Prostate gland (tissue), 2 donors: ENCODE measurements around the gene TSPAN18. TPM values are rescaled to one million over a fixed set of nuclear protein-coding genes. Genes with fewer than 3 reads are reported as not detected.

Experiments used
- DNase-seq: peaks from one replicate; pipeline ENCODE4 v3.0.0-alpha.2; 2019; ENCODE audit warnings: low spot score
- H3K27ac ChIP-seq, 2 donors: fragments of 200-600 bp; sonication (generic); 2 replicates each; pipeline ENCODE4 v1.5.1; 2017 to 2019
- H3K27me3 ChIP-seq: fragments of 200-600 bp; sonication (generic); replicated peaks from 2 replicates; pipeline ENCODE4 v1.5.1; 2019; ENCODE audit not compliant: insufficient read depth
- H3K36me3 ChIP-seq, 2 donors: fragments of 200-600 bp; sonication (generic); 1 replicate in 1 of 2; 2 replicates in 1 of 2; pipeline versions ENCODE4 v1.5.1 to v1.8.1; 2017 to 2019
- H3K4me1 ChIP-seq: fragments of 200-600 bp; sonication (generic); replicated peaks from 2 replicates; pipeline ENCODE4 v1.5.1; 2019
- H3K4me3 ChIP-seq, 2 donors: fragments of 200-600 bp; sonication (generic); 2 replicates each; pipeline ENCODE4 v1.5.1; 2017 to 2019
- H3K9me3 ChIP-seq: fragments of 200-600 bp; sonication (generic); 2 replicates; pipeline ENCODE4 v1.5.1; 2017
- CTCF ChIP-seq, 4 experiments: fragments of 200-600 bp in 2 of 4; fragments of 450-650 bp in 2 of 4; sonication (generic) in 2 of 4; IDR thresholded peaks; 1 replicate in 3 of 4; 2 replicates in 1 of 4; pipeline ENCODE4 v1.5.1; 2016 to 2019; ENCODE audit warnings: antibody characterized with exemption in 4 of 4, mild to moderate bottlenecking in 2 of 4, moderate library complexity in 2 of 4
- POLR2A ChIP-seq: fragments of 450-650 bp; IDR thresholded peaks from one replicate; pipeline ENCODE4 v1.6.1; 2016; ENCODE audit warnings: antibody characterized with exemption, mild to moderate bottlenecking
- POLR2AphosphoS5 ChIP-seq: sonication (generic); formaldehyde crosslinking; IDR thresholded peaks from one replicate; pipeline ENCODE4 v1.6.1; 2017; ENCODE audit warnings: antibody characterized with exemption
- WGBS: methylation state at CpG from one replicate; pipeline ENCODE4 v1.1.5; 2018; 5-methylcytosine and 5-hydroxymethylcytosine counted together
- intact Hi-C: fragments of 100-400 bp; cut with DNase I; formaldehyde crosslinking; loops from one replicate; pipeline ENCODE4 v1.14.2; 2022
- total RNA-seq, 2 donors: library from RNA; depleted of rRNA; stranded (reverse); fragments of >200 nt; gene quantifications; one replicate each; pipeline ENCODE4 v1.1.0, GENCODE V29; 2016

TSPAN18 gene
- total RNA-seq, 2 donors from 2014 or later: 4.1 to 6.6 TPM

GRCh38 chr11:44949160-44950030 lies 222.6 kb downstream of the TSPAN18 start:
- H3K4me1 ChIP-seq: peaks cover 2% of the 10 kb centered on the region
- H3K9me3 ChIP-seq: no peaks in the 10 kb centered on the region
- H3K36me3 ChIP-seq: no peaks in the 10 kb centered on the region
- peak overlapping the region; percentile 81 for H3K27ac ChIP-seq
- H3K4me3 ChIP-seq: peak overlapping the region; percentile 75 to 91
- H3K27me3 ChIP-seq: no peaks in the 10 kb centered on the region
- peak; percentile 18 for DNase-seq
- 3% methylated on average over 34 of the region's 57 CpGs for WGBS
- intact Hi-C loops: no loop called here
- TF ChIP-seq POLR2A (peak; percentile 66), CTCF (IDR thresholded peaks at IDR 0.05) (peak in 3 of 4 experiments; percentile 20 to 40 (median 29)), POLR2AphosphoS5 (no peak)

- 0% methylated on average over 40 of the region's 63 CpGs for WGBS
- H3K4me3 ChIP-seq: peak overlapping the region; percentile 75 to 91
- DNase-seq: peak; percentile 39
- no peak for TF ChIP-seq CTCF (IDR thresholded peaks at IDR 0.05)
- no peak for TF ChIP-seq POLR2AphosphoS5
- no peaks in the 10 kb centered on the region for H3K9me3 ChIP-seq
- intact Hi-C loops: no loop called here
- no peaks in the 10 kb centered on the region for H3K36me3 ChIP-seq
- H3K4me1 ChIP-seq: peaks cover 2% of the 10 kb centered on the region
- H3K27me3 ChIP-seq: no peaks in the 10 kb centered on the region
- H3K27ac ChIP-seq: peak overlapping the region; percentile 81
These were observed 223.4 kb downstream of the TSPAN18 start for GRCh38 chr11:44950031-44950624.

GRCh38 chr11:44950625-44951476 lies 224.1 kb downstream of the TSPAN18 start, which contains the start of gene TP53I11:
Gene TP53I11, minus strand, starts transcription at chr11:44950883. Its CDS starts 12,548 bp downstream, at chr11:44938335.
- 19% methylated on average over 25 of the region's 83 CpGs for WGBS
- peak within 1 kb of the TSS; percentile 81 for H3K27ac ChIP-seq
- intact Hi-C loops: no loop called here

GRCh38 chr11:44952082-44952481 lies 225.3 kb downstream of the TSPAN18 start:
- Histone ChIP-seq H3K4me3 (no peak overlapping the region), H3K36me3 (no peaks in the 10 kb centered on the region), H3K27me3 (no peaks in the 10 kb centered on the region), H3K9me3 (no peaks in the 10 kb centered on the region), H3K27ac (peak overlapping the region in 1 of 2 donors; percentile 81), H3K4me1 (peaks cover 4% of the 10 kb centered on the region)
- no peak for DNase-seq
- TF ChIP-seq POLR2A (no peak), CTCF (IDR thresholded peaks at IDR 0.05) (no peak), POLR2AphosphoS5 (no peak)
- 48% methylated on average over 2 of the region's 2 CpGs for WGBS
- intact Hi-C loops: no loop called here

More at GRCh38 chr11:44950625-44951476, 224.1 kb downstream of the TSPAN18 start, which contains the start of gene TP53I11:
- Histone ChIP-seq H3K9me3 (no peaks in the 10 kb centered on the region), H3K4me1 (peaks cover 2% of the 10 kb centered on the region), H3K4me3 (peak within 1 kb of the TSS; percentile 75 to 91), H3K27me3 (no peaks in the 10 kb centered on the region), H3K36me3 (no peaks in the 10 kb centered on the region)
- TF ChIP-seq CTCF (IDR thresholded peaks at IDR 0.05): peak; percentile 55 to 76 (median 67)
- TF ChIP-seq POLR2A: peak; percentile 91
- peak; percentile 19 for TF ChIP-seq POLR2AphosphoS5
- peak; percentile 75 for DNase-seq
